T-helper 2 cell (primary cell): ENCODE data around the gene TRIM33.

ENCODE experiments used
- DNase-seq, 5 experiments: peaks; one replicate each; pipeline versions ENCODE4 v3.0.0 to v3.0.0-alpha.2; 2012 to 2022
- total RNA-seq, 2 donors: gene quantifications; one replicate each; lab custom pipeline; 2026; lab: John Stamatoyannopoulos, UW

Gene TRIM33
- total RNA-seq, result 112 to 124 reads per million in 2 donors

GRCh38 chr1:114511032-114511785 lies at the start of gene TRIM33:
TRIM33 (minus strand) TSS chr1:114511203; CDS start chr1:114511076, 127 bp downstream.
- DNase-seq, result peak; percentile 81 to 98 (median 90)

GRCh38 chr1:114559356-114559755 lies 48.4 kb upstream of the TRIM33 start:
- DNase-seq, result no peak

- DNase-seq, result peak in 1 of 5 experiments; percentile 34
These were observed 47.5 kb upstream of the TRIM33 start for GRCh38 chr1:114558544-114558943.

- no peak for DNase-seq
These were observed 43.6 kb upstream of the TRIM33 start for GRCh38 chr1:114554577-114554976.

- DNase-seq, result no peak
These were observed 41.2 kb upstream of the TRIM33 start for GRCh38 chr1:114552106-114552639.

- no peak for DNase-seq
These were observed 40.4 kb upstream of the TRIM33 start for GRCh38 chr1:114551400-114551799.

- DNase-seq, result no peak
These were observed 39.3 kb upstream of the TRIM33 start for GRCh38 chr1:114550336-114550735.

GRCh38 chr1:114549137-114549536 lies 38.1 kb upstream of the TRIM33 start:
- no peak for DNase-seq

GRCh38 chr1:114547076-114547475 lies 36.1 kb upstream of the TRIM33 start:
- no peak for DNase-seq

GRCh38 chr1:114545796-114546195 lies 34.8 kb upstream of the TRIM33 start:
- DNase-seq, result no peak

- DNase-seq, result no peak
These were observed 34.3 kb upstream of the TRIM33 start for GRCh38 chr1:114545315-114545714.

GRCh38 chr1:114540821-114541220 lies 29.8 kb upstream of the TRIM33 start:
- DNase-seq, result no peak

- DNase-seq, result no peak
These were observed 29.3 kb upstream of the TRIM33 start for GRCh38 chr1:114540272-114540671.

- DNase-seq, result no peak
These were observed 25.0 kb upstream of the TRIM33 start for GRCh38 chr1:114536043-114536442.

- no peak for DNase-seq
These were observed 24.4 kb upstream of the TRIM33 start for GRCh38 chr1:114535401-114535800.

- peak in 1 of 5 experiments; percentile 19 for DNase-seq
These were observed 20.1 kb upstream of the TRIM33 start for GRCh38 chr1:114531094-114531493.

GRCh38 chr1:114530224-114530623 lies 19.2 kb upstream of the TRIM33 start:
- DNase-seq, result no peak

- DNase-seq, result no peak
These were observed 13.9 kb upstream of the TRIM33 start for GRCh38 chr1:114524944-114525343.

GRCh38 chr1:114522264-114522575 lies 11.2 kb upstream of the TRIM33 start:
- no peak for DNase-seq

GRCh38 chr1:114521396-114522263 lies 10.6 kb upstream of the TRIM33 start:
- no peak for DNase-seq

GRCh38 chr1:114517348-114517747 lies 6.3 kb upstream of the TRIM33 start:
- DNase-seq, result no peak

- DNase-seq, result no peak
These were observed 1.7 kb upstream of the TRIM33 start for GRCh38 chr1:114512595-114513280.
